GM12878 (cell line): Measurements from ENCODE around the gene PCSK5.

Experiments used
- CBX3 ChIP-seq: fragments of 200-600 bp; sonication (generic); IDR thresholded peaks from 2 replicates; pipeline ENCODE4 v1.6.1; 2016; ENCODE audit warnings: low read depth, borderline replicate concordance
- CBX5 ChIP-seq: sonication (generic); IDR thresholded peaks from 2 replicates; pipeline ENCODE4 v1.6.1; 2016; ENCODE audit warnings: low read depth, moderate library complexity, mild to moderate bottlenecking, inconsistent platforms
- CEBPB ChIP-seq, 2 experiments: fragments of 150-350 bp in 1 of 2; IDR thresholded peaks; 2 replicates each; pipeline ENCODE4 v1.6.1; 2012 to 2014; ENCODE audit warnings: low read depth in 2 of 2, low read length in 2 of 2, borderline replicate concordance in 1 of 2, inconsistent platforms in 1 of 2
- CHD1 ChIP-seq: IDR thresholded peaks from 2 replicates; pipeline ENCODE4 v1.6.1; 2012; ENCODE audit warnings: low read depth, low read length, improper control_type of control experiment
- CTCF ChIP-seq, 3 experiments: IDR thresholded peaks in 2 of 3; conservative IDR thresholded peaks in 1 of 3; 2 replicates each; pipeline ENCODE4 v1.5.1; 2011; ENCODE audit warnings: low read depth in 3 of 3, low read length in 3 of 3, mild to moderate bottlenecking in 3 of 3, control low read depth in 2 of 3, moderate library complexity in 2 of 3, inconsistent platforms in 1 of 3, mixed read lengths in 1 of 3; ENCODE audit not compliant: control insufficient read depth in 2 of 3, insufficient read depth in 1 of 3; ENCODE audit errors: extremely low read depth in 1 of 3
- ESRRA ChIP-seq: IDR thresholded peaks from 2 replicates; pipeline ENCODE4 v1.6.1; 2012; ENCODE audit warnings: mild to moderate bottlenecking, low read length, improper control_type of control experiment
- FOXM1 ChIP-seq: IDR thresholded peaks from 2 replicates; pipeline ENCODE4 v1.6.1; 2012; ENCODE audit warnings: low read depth, mild to moderate bottlenecking, inconsistent platforms, low read length, moderate library complexity
- RAD21 ChIP-seq: IDR thresholded peaks from 2 replicates; pipeline ENCODE4 v1.6.1; 2011; ENCODE audit warnings: mild to moderate bottlenecking, low read depth, low read length, moderate library complexity; ENCODE audit not compliant: insufficient read depth
- SIN3A ChIP-seq: IDR thresholded peaks from 2 replicates; pipeline ENCODE4 v1.6.1; 2012; ENCODE audit warnings: low read depth, low read length, improper control_type of control experiment
- SMAD1 ChIP-seq: fragments of 450-650 bp; IDR thresholded peaks from 2 replicates; pipeline ENCODE4 v1.6.1; 2018; ENCODE audit warnings: mild to moderate bottlenecking, low read depth; ENCODE audit not compliant: partially characterized antibody
- SREBF1 ChIP-seq: IDR thresholded peaks from 2 replicates; pipeline ENCODE4 v1.6.1; 2012; ENCODE audit warnings: mild to moderate bottlenecking, low read length
- YY1 ChIP-seq: IDR thresholded peaks from 2 replicates; pipeline ENCODE4 v1.6.1; 2011; ENCODE audit warnings: low read depth, mild to moderate bottlenecking, low read length
- ZSCAN29 ChIP-seq: fragments of 450-650 bp; IDR thresholded peaks from 2 replicates; pipeline ENCODE4 v1.6.1; 2017; ENCODE audit warnings: mild to moderate bottlenecking, moderate library complexity

GRCh38 chr9:75893106-75893505, 2.6 kb downstream of the PCSK5 start:
- TF ChIP-seq CTCF (IDR thresholded peaks at IDR 0.05 in 2 of 3, conservative IDR thresholded peaks at IDR 0.05 in 1 of 3; ENCODE audit: control insufficient read depth in 2 of 3, extremely low read depth in 1 of 3, insufficient read depth in 1 of 3, low read depth in 3 of 3, low read length in 3 of 3) (no peak), SIN3A (no peak), ESRRA (no peak), ZSCAN29 (no peak), YY1 (no peak), SREBF1 (no peak), CEBPB (IDR thresholded peaks at IDR 0.05; ENCODE audit: borderline replicate concordance in 1 of 2, low read depth in 2 of 2, low read length in 2 of 2) (no peak), CBX3 (no peak), FOXM1 (no peak), CBX5 (no peak), CHD1 (no peak), SMAD1 (no peak), RAD21 (no peak)
